Endothelial cell of umbilical vein (primary cell): ENCODE results near the gene ISLR.

Experiments
- CTCF ChIP-seq, 2 donors: IDR thresholded peaks; 1 replicate in 1 of 2; 2 replicates in 1 of 2; pipeline ENCODE4 v1.5.1; 2011; ENCODE audit warnings: low read length in 2 of 2, mild to moderate bottlenecking in 2 of 2, moderate library complexity in 2 of 2, control low read depth in 1 of 2, inconsistent platforms in 1 of 2, low read depth in 1 of 2; ENCODE audit not compliant: insufficient read depth in 1 of 2; ENCODE audit errors: extremely low read depth in 1 of 2
- EZH2 ChIP-seq: IDR thresholded peaks from 2 replicates; pipeline ENCODE4 v1.6.1; 2012; ENCODE audit warnings: borderline replicate concordance, low read depth, mild to moderate bottlenecking, moderate library complexity, low read length, inconsistent platforms; ENCODE audit not compliant: severe bottlenecking
- GATA2 ChIP-seq: IDR thresholded peaks from 2 replicates; pipeline ENCODE4 v1.7.0; 2011; ENCODE audit warnings: low read depth, mild to moderate bottlenecking, moderate library complexity, mixed read lengths, low read length; ENCODE audit not compliant: insufficient read length, insufficient read depth
- JUN ChIP-seq: IDR thresholded peaks from 2 replicates; pipeline ENCODE4 v1.6.1; 2011; ENCODE audit warnings: borderline replicate concordance, low read depth; ENCODE audit not compliant: insufficient read length, insufficient read depth
- MAX ChIP-seq: IDR thresholded peaks from 2 replicates; pipeline ENCODE4 v1.6.1; 2011; ENCODE audit not compliant: insufficient read depth, insufficient read length
- MYC ChIP-seq: IDR thresholded peaks from one replicate; pipeline ENCODE4 v1.6.1; 2011; ENCODE audit warnings: mild to moderate bottlenecking, low read depth, low read length
- POLR2A ChIP-seq: IDR thresholded peaks from 2 replicates; pipeline ENCODE4 v1.6.1; 2012; ENCODE audit warnings: low read depth, mild to moderate bottlenecking, control low read depth, low read length
- POLR2AphosphoS5 ChIP-seq: IDR thresholded peaks from 2 replicates; pipeline ENCODE4 v1.6.1; 2012; ENCODE audit warnings: low read depth, mild to moderate bottlenecking, control low read depth, low read length, moderate library complexity; ENCODE audit not compliant: insufficient read depth

- TF ChIP-seq CTCF (IDR thresholded peaks at IDR 0.05; ENCODE audit: extremely low read depth in 1 of 2, insufficient read depth in 1 of 2, low read depth in 1 of 2, low read length in 2 of 2) (no peak), MYC (no peak), POLR2A (no peak), MAX (no peak), GATA2 (no peak), POLR2AphosphoS5 (no peak), EZH2 (no peak), JUN (no peak)
Observed at GRCh38 chr15:74208901-74209559, 35.5 kb downstream of the ISLR start.
